Endothelial cell of umbilical vein (primary cell): Measurements from ENCODE around the gene UBTD1.

Source experiments
- CTCF ChIP-seq, 2 donors: IDR thresholded peaks; 1 replicate in 1 of 2; 2 replicates in 1 of 2; pipeline ENCODE4 v1.5.1; 2011; ENCODE audit warnings: low read length in 2 of 2, mild to moderate bottlenecking in 2 of 2, moderate library complexity in 2 of 2, control low read depth in 1 of 2, inconsistent platforms in 1 of 2, low read depth in 1 of 2; ENCODE audit not compliant: insufficient read depth in 1 of 2; ENCODE audit errors: extremely low read depth in 1 of 2
- EZH2 ChIP-seq: IDR thresholded peaks from 2 replicates; pipeline ENCODE4 v1.6.1; 2012; ENCODE audit warnings: borderline replicate concordance, low read depth, mild to moderate bottlenecking, moderate library complexity, low read length, inconsistent platforms; ENCODE audit not compliant: severe bottlenecking
- POLR2A ChIP-seq: IDR thresholded peaks from 2 replicates; pipeline ENCODE4 v1.6.1; 2012; ENCODE audit warnings: low read depth, mild to moderate bottlenecking, control low read depth, low read length

DNA sequence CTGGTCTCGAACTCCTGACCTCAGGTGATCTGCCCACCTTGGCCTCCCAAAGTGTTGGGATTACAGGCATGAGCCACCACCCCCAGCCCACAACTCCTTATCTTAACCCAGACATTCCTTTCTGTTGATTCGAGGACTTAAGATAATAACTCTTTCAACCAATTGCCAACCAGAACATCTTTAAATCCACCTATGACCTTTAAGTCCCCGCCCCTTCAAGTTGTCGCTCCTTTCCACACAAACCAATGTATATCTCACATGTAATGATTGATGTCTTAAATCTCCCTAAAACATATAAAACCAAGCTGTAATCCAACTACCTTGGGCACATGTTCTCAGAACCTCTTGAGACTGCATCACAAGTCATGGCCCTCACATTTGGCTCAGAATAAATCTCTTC lies 66.1 kb downstream of the UBTD1 start:
- TF ChIP-seq EZH2 = no peak
- TF ChIP-seq CTCF (IDR thresholded peaks at IDR 0.05; ENCODE audit: extremely low read depth in 1 of 2, insufficient read depth in 1 of 2, low read depth in 1 of 2, low read length in 2 of 2) = no peak
- TF ChIP-seq POLR2A = no peak
